Hematopoietic multipotent progenitor cell treated with erythropoietin and hydrocortisone succinate and interleukin-3 and kit ligand, for 15 days (in vitro differentiated cells): ENCODE data around the gene VTCN1.

Experiments used
- DNase-seq: peaks from one replicate; pipeline ENCODE4 v3.0.0-alpha.2; 2015; ENCODE audit warnings: low spot score

Gene VTCN1

GRCh38 chr1:117209094-117209493, 1.6 kb downstream of the VTCN1 start:
- DNase-seq = no peak

GRCh38 chr1:117208580-117208979, 2.1 kb downstream of the VTCN1 start:
- DNase-seq = no peak

GRCh38 chr1:117205368-117205767, 5.4 kb downstream of the VTCN1 start:
- DNase-seq = no peak

GRCh38 chr1:117201808-117202207, 8.9 kb downstream of the VTCN1 start:
- no peak for DNase-seq

GRCh38 chr1:117198097-117198496, 12.6 kb downstream of the VTCN1 start:
- DNase-seq = no peak

GRCh38 chr1:117189726-117190125, 21.0 kb downstream of the VTCN1 start:
- no peak for DNase-seq

- DNase-seq = no peak
These were observed 21.8 kb downstream of the VTCN1 start for GRCh38 chr1:117188816-117189437.

GRCh38 chr1:117188170-117188815, 22.4 kb downstream of the VTCN1 start:
- no peak for DNase-seq

GRCh38 chr1:117183112-117183511, 27.6 kb downstream of the VTCN1 start:
- DNase-seq = no peak

- no peak for DNase-seq
These were observed 28.4 kb downstream of the VTCN1 start for GRCh38 chr1:117182319-117182718.

- no peak for DNase-seq
These were observed 29.1 kb downstream of the VTCN1 start for GRCh38 chr1:117181630-117182041.

GRCh38 chr1:117180147-117180967, 30.4 kb downstream of the VTCN1 start:
- DNase-seq = no peak

GRCh38 chr1:117179471-117179870, 31.3 kb downstream of the VTCN1 start:
- no peak for DNase-seq

- DNase-seq = no peak
These were observed 32.0 kb downstream of the VTCN1 start for GRCh38 chr1:117178756-117179155.

- no peak for DNase-seq
These were observed 33.4 kb downstream of the VTCN1 start for GRCh38 chr1:117177376-117177775.

- no peak for DNase-seq
These were observed 34.1 kb downstream of the VTCN1 start for GRCh38 chr1:117176579-117176978.

GRCh38 chr1:117174851-117175250, 35.9 kb downstream of the VTCN1 start:
- DNase-seq = no peak

GRCh38 chr1:117173691-117174090, 37.0 kb downstream of the VTCN1 start:
- DNase-seq = no peak

- no peak for DNase-seq
These were observed 37.7 kb downstream of the VTCN1 start for GRCh38 chr1:117173006-117173405.

GRCh38 chr1:117171900-117172511, 38.7 kb downstream of the VTCN1 start:
- DNase-seq = no peak

- no peak for DNase-seq
These were observed 40.7 kb downstream of the VTCN1 start for GRCh38 chr1:117169871-117170596.

GRCh38 chr1:117167402-117167801, 43.3 kb downstream of the VTCN1 start:
- no peak for DNase-seq
